HCT116 (cell line): ENCODE data around the gene HNRNPA2B1.

Experiments used
- ELF1 ChIP-seq: IDR thresholded peaks from 2 replicates; pipeline ENCODE4 v1.6.1; 2012; ENCODE audit warnings: low read depth, borderline replicate concordance
- POLR2A ChIP-seq: IDR thresholded peaks from 2 replicates; pipeline ENCODE4 v1.7.0; 2011; ENCODE audit warnings: borderline replicate concordance; ENCODE audit not compliant: insufficient read depth, insufficient read length; ENCODE audit errors: extremely low read depth
- POLR2AphosphoS5 ChIP-seq: IDR thresholded peaks from 2 replicates; pipeline ENCODE4 v1.6.1; 2011; ENCODE audit warnings: mild to moderate bottlenecking, low read depth, low read length, moderate library complexity
- SIN3A ChIP-seq: IDR thresholded peaks from 2 replicates; pipeline ENCODE4 v1.6.1; 2012; ENCODE audit warnings: low read depth
- SRF ChIP-seq: IDR thresholded peaks from 2 replicates; pipeline ENCODE4 v1.6.1; 2012; ENCODE audit warnings: low read depth
- TF ChIP-seq, protein P1 (sequence below), 3 experiments: fragments of 200-600 bp in 1 of 3; sonication (generic) in 1 of 3; IDR thresholded peaks in 2 of 3; conservative IDR thresholded peaks in 1 of 3; 2 replicates each; pipeline ENCODE4 v1.5.1; 2012 to 2017; ENCODE audit warnings: low read depth in 2 of 3, low read length in 2 of 3, antibody characterized with exemption in 1 of 3, borderline replicate concordance in 1 of 3, control low read depth in 1 of 3, mild to moderate bottlenecking in 1 of 3, mixed read lengths in 1 of 3, mixed run types in 1 of 3, moderate library complexity in 1 of 3; ENCODE audit not compliant: insufficient read depth in 1 of 3
- TF ChIP-seq, protein P2 (sequence below): IDR thresholded peaks from 2 replicates; pipeline ENCODE4 v1.6.1; 2012

DNA sequence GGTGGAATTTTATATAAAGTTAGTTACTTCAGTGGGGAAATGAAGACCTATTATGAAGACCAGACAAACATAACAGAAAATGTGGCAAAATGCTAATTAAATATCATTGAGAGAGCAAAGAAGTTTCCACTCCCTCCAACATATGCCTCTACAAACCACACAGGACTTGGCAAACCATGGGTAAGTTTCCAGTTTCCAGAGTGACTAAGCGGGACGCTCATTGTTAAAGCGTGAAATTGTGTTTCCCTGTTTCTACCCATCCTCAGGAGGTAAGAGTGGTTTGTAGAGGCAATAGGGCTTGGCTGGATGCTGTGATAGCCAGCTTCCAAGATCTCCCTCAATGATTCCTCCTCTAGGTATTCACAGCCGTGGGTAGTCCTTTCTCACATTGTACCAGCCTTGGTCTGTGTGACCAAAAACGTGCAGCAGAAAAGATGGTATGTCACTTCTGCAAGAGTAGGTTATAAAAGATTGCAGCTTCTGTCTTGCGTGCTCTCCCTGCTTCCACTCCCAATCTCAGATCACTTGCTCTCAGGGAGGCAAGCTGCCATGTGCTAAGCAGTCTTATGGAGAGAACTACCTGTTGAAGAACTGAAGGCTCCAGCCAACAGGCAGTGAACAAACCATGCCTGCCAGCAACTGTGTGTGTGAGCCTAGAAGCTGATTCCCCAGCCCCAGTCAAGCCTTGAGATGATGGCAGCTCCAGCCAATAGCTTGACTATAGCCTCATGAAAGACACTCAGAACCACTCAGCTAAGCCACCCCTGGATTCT lies 36.7 kb upstream of the HNRNPA2B1 start:
- TF ChIP-seq, protein P1, sequence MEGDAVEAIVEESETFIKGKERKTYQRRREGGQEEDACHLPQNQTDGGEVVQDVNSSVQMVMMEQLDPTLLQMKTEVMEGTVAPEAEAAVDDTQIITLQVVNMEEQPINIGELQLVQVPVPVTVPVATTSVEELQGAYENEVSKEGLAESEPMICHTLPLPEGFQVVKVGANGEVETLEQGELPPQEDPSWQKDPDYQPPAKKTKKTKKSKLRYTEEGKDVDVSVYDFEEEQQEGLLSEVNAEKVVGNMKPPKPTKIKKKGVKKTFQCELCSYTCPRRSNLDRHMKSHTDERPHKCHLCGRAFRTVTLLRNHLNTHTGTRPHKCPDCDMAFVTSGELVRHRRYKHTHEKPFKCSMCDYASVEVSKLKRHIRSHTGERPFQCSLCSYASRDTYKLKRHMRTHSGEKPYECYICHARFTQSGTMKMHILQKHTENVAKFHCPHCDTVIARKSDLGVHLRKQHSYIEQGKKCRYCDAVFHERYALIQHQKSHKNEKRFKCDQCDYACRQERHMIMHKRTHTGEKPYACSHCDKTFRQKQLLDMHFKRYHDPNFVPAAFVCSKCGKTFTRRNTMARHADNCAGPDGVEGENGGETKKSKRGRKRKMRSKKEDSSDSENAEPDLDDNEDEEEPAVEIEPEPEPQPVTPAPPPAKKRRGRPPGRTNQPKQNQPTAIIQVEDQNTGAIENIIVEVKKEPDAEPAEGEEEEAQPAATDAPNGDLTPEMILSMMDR (IDR thresholded peaks at IDR 0.05 in 2 of 3, conservative IDR thresholded peaks at IDR 0.05 in 1 of 3; ENCODE audit: borderline replicate concordance in 1 of 3, insufficient read depth in 1 of 3, low read depth in 2 of 3, low read length in 2 of 3), result no peak
- TF ChIP-seq, protein P2, sequence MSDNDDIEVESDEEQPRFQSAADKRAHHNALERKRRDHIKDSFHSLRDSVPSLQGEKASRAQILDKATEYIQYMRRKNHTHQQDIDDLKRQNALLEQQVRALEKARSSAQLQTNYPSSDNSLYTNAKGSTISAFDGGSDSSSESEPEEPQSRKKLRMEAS, result no peak
- TF ChIP-seq SRF (no peak), POLR2A (no peak), POLR2AphosphoS5 (no peak), SIN3A (no peak), ELF1 (no peak)
